Esophagus squamous epithelium (tissue), 5 donors: ENCODE results near the gene BUD13. TPM values are rescaled to one million over a fixed set of nuclear protein-coding genes. Genes with fewer than 3 reads are reported as not detected.

Experiments used
- DNase-seq: peaks from one replicate; lab custom pipeline; 2025; lab: John Stamatoyannopoulos, UW
- H3K27ac ChIP-seq, 4 donors: fragments of 200-600 bp; sonication (generic); one replicate each; pipeline ENCODE4 v1.5.1; 2016 to 2019; ENCODE audit warnings: mild to moderate bottlenecking in 1 of 4
- H3K27me3 ChIP-seq, 4 donors: fragments of 200-600 bp; sonication (generic); 1 replicate in 3 of 4; 2 replicates in 1 of 4; pipeline versions ENCODE4 v1.5.1 to v1.6.0; 2017 to 2021; ENCODE audit warnings: antibody characterized with exemption in 1 of 4
- H3K36me3 ChIP-seq, 3 donors: fragments of 200-600 bp; sonication (generic); one replicate each; pipeline ENCODE4 v1.5.1; 2016 to 2019
- H3K4me1 ChIP-seq, 3 donors: fragments of 200-600 bp; sonication (generic); one replicate each; pipeline ENCODE4 v1.5.1; 2017 to 2019
- H3K4me3 ChIP-seq, 4 donors: fragments of 200-600 bp; sonication (generic); 1 replicate in 3 of 4; 2 replicates in 1 of 4; pipeline ENCODE4 v1.5.1; 2016 to 2019; ENCODE audit warnings: mild to moderate bottlenecking in 2 of 4, moderate library complexity in 1 of 4
- H3K9me3 ChIP-seq, 3 donors: fragments of 200-600 bp; sonication (generic); one replicate each; pipeline ENCODE4 v1.5.1; 2016 to 2019
- CTCF ChIP-seq, 6 experiments: fragments of 450-650 bp in 4 of 6; fragments of 200-600 bp in 2 of 6; sonication (generic) in 2 of 6; IDR thresholded peaks; one replicate each; pipeline ENCODE4 v1.5.1; 2016 to 2019; ENCODE audit warnings: antibody characterized with exemption in 6 of 6, mild to moderate bottlenecking in 4 of 6, moderate library complexity in 4 of 6
- POLR2A ChIP-seq, 4 donors: fragments of 450-650 bp; IDR thresholded peaks; one replicate each; pipeline ENCODE4 v1.6.1; 2017; ENCODE audit warnings: antibody characterized with exemption in 4 of 4, mild to moderate bottlenecking in 4 of 4, moderate library complexity in 3 of 4
- WGBS, 2 donors: methylation state at CpG; one replicate each; pipeline ENCODE4 v1.1.5; 2018; 5-methylcytosine and 5-hydroxymethylcytosine counted together
- intact Hi-C: fragments of 100-400 bp; cut with DNase I; formaldehyde crosslinking; loops from one replicate; pipeline ENCODE4 v1.15.0; 2022
- total RNA-seq, 4 donors: library from RNA; depleted of rRNA; stranded (reverse); fragments of >200 nt; gene quantifications; one replicate each; pipeline ENCODE4 v1.1.0, GENCODE V29; 2016
- donor health status: DM: yes; HTN: yes; CAD: no.

The BUD13 gene
- total RNA-seq, 4 donors from 2014 or later, result 6.0 to 13.9 (median 12.0) TPM

DNA sequence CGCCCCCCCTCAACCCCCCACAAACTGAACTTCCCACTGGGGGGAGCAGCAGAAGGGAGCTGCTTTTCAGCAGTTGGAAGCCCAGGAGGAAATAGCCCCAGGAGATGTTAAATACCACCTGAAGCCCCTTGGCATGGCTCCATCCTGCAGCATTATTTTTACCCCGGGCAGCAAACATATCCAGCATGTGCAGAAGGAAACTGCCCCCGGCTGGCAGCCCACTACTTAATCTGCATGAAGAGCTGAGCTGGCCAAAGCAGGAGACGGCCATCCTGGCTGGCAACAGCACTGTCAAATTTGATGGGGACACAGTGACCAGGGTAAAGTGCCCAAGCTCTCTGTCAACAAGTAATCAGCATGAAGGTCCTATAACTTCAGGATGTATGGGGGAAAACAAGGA lies 32.0 kb downstream of the BUD13 start:
- TF ChIP-seq CTCF (IDR thresholded peaks at IDR 0.05) (no peak), POLR2A (IDR thresholded peaks at IDR 0.05) (no peak)
- H3K27me3 ChIP-seq, result no peaks in the 10 kb centered on the region
- no peak overlapping the region for H3K27ac ChIP-seq
- H3K36me3 ChIP-seq, result peaks cover 0 to 9% (median 0%) of the 10 kb centered on the region in 3 donors
- no peak overlapping the region for H3K4me3 ChIP-seq
- H3K9me3 ChIP-seq, result no peaks in the 10 kb centered on the region
- 65 to 67% methylated on average over 1 to 4 of the region's 4 CpGs for WGBS, 2 donors
- H3K4me1 ChIP-seq, result no peaks in the 10 kb centered on the region
- intact Hi-C loops, result no loop called here
- DNase-seq, result no peak

GRCh38 chr11:116738975-116739374 lies 33.8 kb downstream of the BUD13 start:
- intact Hi-C loops, result no loop called here
- Histone ChIP-seq H3K4me3 (no peak overlapping the region), H3K9me3 (no peaks in the 10 kb centered on the region), H3K27ac (no peak overlapping the region), H3K36me3 (no peaks in the 10 kb centered on the region), H3K27me3 (no peaks in the 10 kb centered on the region), H3K4me1 (no peaks in the 10 kb centered on the region)
- TF ChIP-seq CTCF (IDR thresholded peaks at IDR 0.05), result no peak
- TF ChIP-seq POLR2A (IDR thresholded peaks at IDR 0.05), result no peak
- WGBS, 2 donors, result 74 to 83% methylated on average over 2 of the region's 2 CpGs
- DNase-seq, result no peak

GRCh38 chr11:116736763-116737162 lies 36.0 kb downstream of the BUD13 start:
- Histone ChIP-seq H3K27me3 (peaks cover 0 to 13% (median 0%) of the 10 kb centered on the region in 4 donors), H3K4me1 (no peaks in the 10 kb centered on the region), H3K27ac (no peak overlapping the region), H3K9me3 (no peaks in the 10 kb centered on the region), H3K4me3 (no peak overlapping the region), H3K36me3 (no peaks in the 10 kb centered on the region)
- intact Hi-C loops, result no loop called here
- no peak for DNase-seq
- TF ChIP-seq CTCF (IDR thresholded peaks at IDR 0.05), result no peak
- TF ChIP-seq POLR2A (IDR thresholded peaks at IDR 0.05), result no peak
- 90 to 91% methylated on average over 3 of the region's 3 CpGs for WGBS, 2 donors

- Histone ChIP-seq H3K27me3 (peaks cover 0 to 40% (median 0%) of the 10 kb centered on the region in 4 donors), H3K27ac (no peak overlapping the region), H3K4me3 (no peak overlapping the region), H3K9me3 (no peaks in the 10 kb centered on the region), H3K36me3 (no peaks in the 10 kb centered on the region), H3K4me1 (peaks cover 0 to 11% (median 4%) of the 10 kb centered on the region in 3 donors)
- WGBS, 2 donors, result 71% methylated on average over 11 of the region's 11 CpGs
- TF ChIP-seq POLR2A (IDR thresholded peaks at IDR 0.05) (no peak), CTCF (IDR thresholded peaks at IDR 0.05) (no peak)
- intact Hi-C loops, result no loop called here
- DNase-seq, result no peak
Measured at GRCh38 chr11:116733969-116734508, 38.7 kb downstream of the BUD13 start.

- intact Hi-C loops, result no loop called here
- 63 to 73% methylated on average over 8 of the region's 10 CpGs for WGBS, 2 donors
- no peaks in the 10 kb centered on the region for H3K9me3 ChIP-seq
- H3K4me1 ChIP-seq, result peaks cover 0 to 11% (median 4%) of the 10 kb centered on the region in 3 donors
- H3K36me3 ChIP-seq, result no peaks in the 10 kb centered on the region
- H3K27me3 ChIP-seq, result peaks cover 0 to 49% (median 0%) of the 10 kb centered on the region in 4 donors
- H3K27ac ChIP-seq, result no peak overlapping the region
- H3K4me3 ChIP-seq, result no peak overlapping the region
- peak in 1 of 6 experiments; percentile 2 for TF ChIP-seq CTCF (IDR thresholded peaks at IDR 0.05)
- TF ChIP-seq POLR2A (IDR thresholded peaks at IDR 0.05), result no peak
- no peak for DNase-seq
Measured at GRCh38 chr11:116733043-116733755, 39.6 kb downstream of the BUD13 start.
